Measurements from ENCODE around the gene CHCT1.
"Not testable (repeated sequence)": the region's sequence is repeated elsewhere in the genome, so short reads cannot be mapped to it uniquely, and the experiment has no call there.

Gene CHCT1

GRCh38 chr17:60422162-60422665, at the start of gene CHCT1:
Gene CHCT1 (plus strand): TSS chr17:60422489. CDS start chr17:60422593, 104 bp downstream.
- DNase-seq: no peak

GRCh38 chr17:60372790-60373483, 49.4 kb upstream of the CHCT1 start:
- DNase-seq: no peak

GRCh38 chr17:60378187-60378586, 44.1 kb upstream of the CHCT1 start:
- not testable (repeated sequence) for DNase-seq

- not testable (repeated sequence) for DNase-seq
Observed at GRCh38 chr17:60379461-60379860, 42.8 kb upstream of the CHCT1 start.

GRCh38 chr17:60381958-60382357, 40.3 kb upstream of the CHCT1 start:
- no peak for DNase-seq

GRCh38 chr17:60383379-60383778, 38.9 kb upstream of the CHCT1 start:
- peak in 1 of 2 experiments; percentile 18 for DNase-seq

- not testable (repeated sequence) for DNase-seq
Observed at GRCh38 chr17:60384921-60385320, 37.4 kb upstream of the CHCT1 start.

GRCh38 chr17:60386147-60387058, 35.9 kb upstream of the CHCT1 start:
- no peak for DNase-seq

GRCh38 chr17:60387666-60388065, 34.6 kb upstream of the CHCT1 start:
- DNase-seq: no peak

GRCh38 chr17:60388742-60389141, 33.5 kb upstream of the CHCT1 start:
- no peak for DNase-seq

GRCh38 chr17:60390186-60390585, 32.1 kb upstream of the CHCT1 start:
- DNase-seq: no peak

GRCh38 chr17:60390925-60391470, 31.3 kb upstream of the CHCT1 start:
- no peak for DNase-seq

- DNase-seq: no peak
Observed at GRCh38 chr17:60391471-60392041, 30.7 kb upstream of the CHCT1 start.

- peak; percentile 98 to 99 for DNase-seq
Observed at GRCh38 chr17:60392042-60392844, 30.0 kb upstream of the CHCT1 start, which contains the start of gene USP32. Gene USP32 (minus strand): TSS chr17:60392133. CDS start chr17:60391939, 194 bp downstream.

- DNase-seq: no peak
Observed at GRCh38 chr17:60392845-60393702, 29.2 kb upstream of the CHCT1 start.

- DNase-seq: no peak
Observed at GRCh38 chr17:60393840-60394723, 28.2 kb upstream of the CHCT1 start.

- no peak for DNase-seq
Observed at GRCh38 chr17:60395508-60396065, 26.7 kb upstream of the CHCT1 start.

- no peak for DNase-seq
Observed at GRCh38 chr17:60396412-60396811, 25.9 kb upstream of the CHCT1 start.

GRCh38 chr17:60398227-60398959, 23.9 kb upstream of the CHCT1 start:
- no peak for DNase-seq
